Suprapubic skin (tissue), 4 donors: ENCODE results near the gene PGM1. TPM values are rescaled to one million over a fixed set of nuclear protein-coding genes. Genes with fewer than 3 reads are reported as not detected.

Experiments
- DNase-seq, 2 donors: peaks; one replicate each; pipeline ENCODE4 v3.0.0-alpha.2; 2019; ENCODE audit warnings: low spot score in 2 of 2
- H3K27ac ChIP-seq: fragments of 200-600 bp; sonication (generic); one replicate; pipeline ENCODE4 v1.5.1; 2019
- H3K27me3 ChIP-seq: fragments of 200-600 bp; sonication (generic); one replicate; pipeline ENCODE4 v1.5.1; 2019
- H3K36me3 ChIP-seq: fragments of 200-600 bp; sonication (generic); one replicate; pipeline ENCODE4 v1.5.1; 2019
- H3K4me1 ChIP-seq: fragments of 200-600 bp; sonication (generic); one replicate; pipeline ENCODE4 v1.5.1; 2019
- H3K4me3 ChIP-seq: fragments of 200-600 bp; sonication (generic); one replicate; pipeline ENCODE4 v1.5.1; 2019; ENCODE audit warnings: mild to moderate bottlenecking
- H3K9me3 ChIP-seq: fragments of 200-600 bp; sonication (generic); one replicate; pipeline ENCODE4 v1.5.1; 2019
- EP300 ChIP-seq: sonication (generic); formaldehyde crosslinking; IDR thresholded peaks from one replicate; pipeline ENCODE4 v1.6.1; 2017; ENCODE audit warnings: antibody characterized with exemption
- POLR2A ChIP-seq, 2 donors: fragments of 450-650 bp; IDR thresholded peaks; one replicate each; pipeline ENCODE4 v1.6.1; 2017; ENCODE audit warnings: antibody characterized with exemption in 2 of 2, mild to moderate bottlenecking in 2 of 2, moderate library complexity in 2 of 2
- POLR2AphosphoS5 ChIP-seq, 3 donors: sonication (generic); formaldehyde crosslinking; IDR thresholded peaks; one replicate each; pipeline ENCODE4 v1.6.1; 2017; ENCODE audit warnings: antibody characterized with exemption in 3 of 3
- WGBS: methylation state at CpG from one replicate; pipeline ENCODE4 v1.1.5; 2018; 5-methylcytosine and 5-hydroxymethylcytosine counted together
- total RNA-seq, 4 donors: library from RNA; depleted of rRNA; stranded (reverse); fragments of >200 nt; gene quantifications; one replicate each; pipeline ENCODE4 v1.1.0, GENCODE V29; 2016
- TF ChIP-seq, protein P1 (sequence below), 2 donors: fragments of 200-600 bp in 1 of 2; fragments of 450-650 bp in 1 of 2; sonication (generic) in 1 of 2; IDR thresholded peaks; one replicate each; pipeline ENCODE4 v1.5.1; 2016 to 2019; ENCODE audit warnings: antibody characterized with exemption in 2 of 2, mild to moderate bottlenecking in 1 of 2, moderate library complexity in 1 of 2

PGM1 gene
- total RNA-seq, 4 donors from 2014 or later, result 38.9 to 52.8 (median 45.4) TPM

DNA sequence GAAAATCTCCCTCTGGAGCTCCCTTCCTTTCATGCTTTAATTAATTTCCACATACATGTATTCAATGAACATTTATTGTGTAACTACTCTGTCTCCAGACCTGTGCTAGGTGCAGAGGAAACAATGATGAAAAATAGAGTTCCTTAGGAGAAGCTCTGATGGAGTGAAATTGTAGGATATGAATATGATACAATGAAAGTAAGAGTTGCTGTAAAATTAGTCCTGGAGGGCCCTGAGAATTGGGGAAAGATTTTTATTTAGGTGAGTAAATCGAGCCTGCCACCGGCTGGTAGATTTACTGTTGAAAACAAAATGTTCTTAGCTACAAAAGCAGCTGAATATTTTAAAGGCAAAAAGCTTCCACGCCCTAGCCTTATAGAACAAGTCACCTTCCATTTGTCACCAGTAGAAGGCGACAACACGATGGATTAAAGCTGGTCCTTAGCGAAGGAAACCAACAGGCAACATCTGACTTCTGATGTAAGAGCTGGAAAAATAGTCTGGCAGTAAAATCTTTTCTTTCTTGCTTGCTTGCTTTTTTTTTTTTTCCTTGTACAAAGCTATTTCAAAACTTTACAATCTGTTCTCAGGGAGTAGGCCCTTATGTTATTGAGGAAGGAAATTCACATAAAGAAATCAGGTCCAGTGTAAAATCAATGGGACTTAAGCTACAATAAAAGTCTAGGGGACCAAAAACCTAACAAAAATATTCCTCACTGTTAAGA, 98.7 kb downstream of the PGM1 start:
- no peak for DNase-seq
- Histone ChIP-seq H3K4me3 (no peak overlapping the region), H3K9me3 (no peaks in the 10 kb centered on the region), H3K36me3 (no peaks in the 10 kb centered on the region), H3K4me1 (peaks cover 13% of the 10 kb centered on the region), H3K27me3 (no peaks in the 10 kb centered on the region), H3K27ac (no peak overlapping the region)
- 4% methylated on average over 6 of the region's 6 CpGs for WGBS
- TF ChIP-seq, protein P1, sequence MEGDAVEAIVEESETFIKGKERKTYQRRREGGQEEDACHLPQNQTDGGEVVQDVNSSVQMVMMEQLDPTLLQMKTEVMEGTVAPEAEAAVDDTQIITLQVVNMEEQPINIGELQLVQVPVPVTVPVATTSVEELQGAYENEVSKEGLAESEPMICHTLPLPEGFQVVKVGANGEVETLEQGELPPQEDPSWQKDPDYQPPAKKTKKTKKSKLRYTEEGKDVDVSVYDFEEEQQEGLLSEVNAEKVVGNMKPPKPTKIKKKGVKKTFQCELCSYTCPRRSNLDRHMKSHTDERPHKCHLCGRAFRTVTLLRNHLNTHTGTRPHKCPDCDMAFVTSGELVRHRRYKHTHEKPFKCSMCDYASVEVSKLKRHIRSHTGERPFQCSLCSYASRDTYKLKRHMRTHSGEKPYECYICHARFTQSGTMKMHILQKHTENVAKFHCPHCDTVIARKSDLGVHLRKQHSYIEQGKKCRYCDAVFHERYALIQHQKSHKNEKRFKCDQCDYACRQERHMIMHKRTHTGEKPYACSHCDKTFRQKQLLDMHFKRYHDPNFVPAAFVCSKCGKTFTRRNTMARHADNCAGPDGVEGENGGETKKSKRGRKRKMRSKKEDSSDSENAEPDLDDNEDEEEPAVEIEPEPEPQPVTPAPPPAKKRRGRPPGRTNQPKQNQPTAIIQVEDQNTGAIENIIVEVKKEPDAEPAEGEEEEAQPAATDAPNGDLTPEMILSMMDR (IDR thresholded peaks at IDR 0.05), result peak; percentile 68 to 75
- peak in 1 of 3 donors; percentile 49 for TF ChIP-seq POLR2AphosphoS5 (IDR thresholded peaks at IDR 0.05)
- TF ChIP-seq POLR2A (IDR thresholded peaks at IDR 0.05), result no peak

DNA sequence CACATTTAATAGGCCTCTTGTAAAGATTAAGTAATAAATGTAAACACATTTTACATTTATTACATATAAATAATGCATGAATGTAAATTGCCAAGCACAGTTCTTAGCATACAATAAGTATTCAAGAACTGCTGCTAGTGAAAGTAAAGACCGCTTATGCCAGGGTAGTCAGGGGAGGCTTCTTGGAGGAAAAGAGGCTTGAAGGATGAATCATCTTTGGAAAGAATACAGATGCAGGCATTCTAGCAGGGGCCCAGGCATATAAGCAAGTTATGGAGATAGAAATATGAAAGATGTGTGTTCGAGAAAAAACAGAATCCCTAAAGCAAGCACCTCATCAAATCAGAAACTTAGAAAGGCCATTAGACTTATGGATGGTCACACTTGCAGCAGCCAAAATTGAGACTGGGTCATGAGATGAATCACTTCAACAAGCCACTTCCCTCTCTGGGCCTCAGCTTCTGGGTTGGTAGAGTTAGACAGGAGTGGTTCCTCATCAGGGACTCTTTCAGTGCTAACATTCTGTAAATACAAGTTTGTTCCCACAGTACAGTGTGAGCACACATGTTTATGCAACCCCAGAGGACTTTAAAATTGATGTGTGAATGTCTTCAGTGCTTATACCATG, 100.8 kb downstream of the PGM1 start:
- no peak overlapping the region for H3K27ac ChIP-seq

DNA sequence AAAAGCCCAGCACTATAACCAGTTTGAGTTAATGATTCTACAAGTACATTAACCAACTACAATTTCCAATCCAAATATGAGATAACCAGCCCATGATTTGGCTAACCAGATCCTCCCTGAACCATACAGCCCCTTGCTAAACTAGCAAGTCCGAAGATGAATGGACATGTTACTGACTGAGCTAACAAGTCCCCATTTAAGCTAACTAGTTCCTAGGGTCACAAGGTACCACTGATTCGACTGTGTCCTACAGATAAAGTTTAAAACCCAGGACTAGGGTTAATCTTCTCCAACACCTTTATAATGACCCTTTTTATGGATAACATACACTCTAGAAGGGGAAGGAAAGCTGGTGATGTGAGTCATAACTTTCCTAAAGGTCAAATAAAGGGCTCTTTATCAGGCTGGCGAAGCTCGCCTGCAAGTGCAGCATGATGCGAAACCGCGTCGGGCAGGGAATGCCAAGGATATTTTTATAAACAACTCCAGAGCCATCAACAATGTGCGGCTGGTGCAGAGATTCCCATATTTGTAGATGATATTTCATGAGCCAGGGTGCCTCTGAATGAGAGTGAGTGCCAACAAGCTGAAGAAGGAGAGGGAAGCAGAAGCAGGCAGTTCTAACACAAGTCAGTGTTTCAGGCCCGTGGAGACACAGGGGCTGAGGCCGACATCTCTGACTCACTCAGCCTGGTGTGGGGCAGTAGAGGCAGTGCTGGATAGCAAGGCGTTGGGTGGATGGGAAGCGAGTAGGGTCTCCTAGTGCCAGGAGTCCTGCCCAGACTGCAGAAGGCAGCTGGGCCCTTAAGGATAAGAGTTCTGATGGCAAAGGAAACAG, 105.0 kb downstream of the PGM1 start:
- Histone ChIP-seq H3K9me3 (no peaks in the 10 kb centered on the region), H3K4me3 (no peak overlapping the region), H3K4me1 (no peaks in the 10 kb centered on the region), H3K27me3 (no peaks in the 10 kb centered on the region), H3K27ac (no peak overlapping the region), H3K36me3 (no peaks in the 10 kb centered on the region)
- TF ChIP-seq, protein P1 (IDR thresholded peaks at IDR 0.05), result no peak
- no peak for TF ChIP-seq EP300
- TF ChIP-seq POLR2AphosphoS5 (IDR thresholded peaks at IDR 0.05), result no peak
- TF ChIP-seq POLR2A (IDR thresholded peaks at IDR 0.05), result no peak
- WGBS, result 78% methylated on average over 13 of the region's 13 CpGs
- no peak for DNase-seq

More for the DNA sequence above, 100.8 kb downstream of the PGM1 start:
- TF ChIP-seq, protein P1 (IDR thresholded peaks at IDR 0.05), result no peak
- no peaks in the 10 kb centered on the region for H3K27me3 ChIP-seq
- no peaks in the 10 kb centered on the region for H3K9me3 ChIP-seq
- H3K4me1 ChIP-seq, result peaks cover 13% of the 10 kb centered on the region
- WGBS, result 99% methylated on average over 2 of the region's 2 CpGs
- DNase-seq, result no peak
- no peak overlapping the region for H3K4me3 ChIP-seq
- H3K36me3 ChIP-seq, result no peaks in the 10 kb centered on the region

DNA sequence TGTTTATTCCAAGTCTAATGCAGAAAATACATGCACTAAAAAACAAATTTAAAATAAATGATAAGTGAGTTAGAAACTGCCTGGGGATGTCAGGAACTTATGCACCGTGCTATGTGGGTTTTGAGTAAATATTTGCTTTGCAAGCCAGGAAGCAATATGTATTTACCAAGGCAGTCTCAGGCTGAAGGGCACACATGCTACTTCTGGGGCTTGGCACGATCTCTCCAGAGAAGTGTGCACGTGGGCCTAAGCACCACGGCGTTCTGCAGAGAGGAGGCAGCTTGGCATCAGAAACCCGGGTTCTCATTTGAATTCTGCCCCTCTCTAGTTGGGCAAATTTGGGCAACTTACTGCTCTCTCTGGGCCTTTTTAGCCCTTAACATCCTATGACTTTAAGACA, 108.0 kb downstream of the PGM1 start:
- no peaks in the 10 kb centered on the region for H3K4me1 ChIP-seq
- 78% methylated on average over 6 of the region's 6 CpGs for WGBS
- TF ChIP-seq EP300 (no peak), POLR2A (IDR thresholded peaks at IDR 0.05) (no peak), POLR2AphosphoS5 (IDR thresholded peaks at IDR 0.05) (no peak)
- TF ChIP-seq, protein P1 (IDR thresholded peaks at IDR 0.05), result no peak
- H3K9me3 ChIP-seq, result no peaks in the 10 kb centered on the region
- H3K27ac ChIP-seq, result no peak overlapping the region
- no peak for DNase-seq
- no peak overlapping the region for H3K4me3 ChIP-seq
- H3K36me3 ChIP-seq, result no peaks in the 10 kb centered on the region
- H3K27me3 ChIP-seq, result no peaks in the 10 kb centered on the region

DNA sequence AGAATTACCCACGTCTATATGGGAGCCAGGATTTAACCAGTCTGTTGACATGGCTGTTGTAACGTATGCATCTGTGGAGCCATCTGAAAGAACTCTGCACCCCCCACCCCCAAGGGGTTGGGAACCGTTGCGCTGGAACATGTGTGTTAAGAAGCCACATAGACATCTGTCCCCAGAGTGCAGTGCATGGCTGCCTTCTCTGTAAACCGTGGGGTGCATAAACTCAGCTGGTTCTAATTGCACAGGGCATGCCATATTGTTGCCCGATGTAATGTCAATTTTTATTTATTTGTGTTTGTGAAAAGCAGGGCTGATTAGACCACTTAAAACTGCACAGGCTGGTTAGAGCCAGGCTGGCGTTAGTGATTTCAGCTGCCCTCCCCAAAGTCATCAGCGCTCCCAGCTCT, 110.5 kb downstream of the PGM1 start:
- Histone ChIP-seq H3K9me3 (no peaks in the 10 kb centered on the region), H3K4me1 (no peaks in the 10 kb centered on the region), H3K27me3 (no peaks in the 10 kb centered on the region), H3K27ac (no peak overlapping the region), H3K36me3 (no peaks in the 10 kb centered on the region), H3K4me3 (no peak overlapping the region)
- WGBS, result 75% methylated on average over 8 of the region's 8 CpGs
- TF ChIP-seq POLR2A (IDR thresholded peaks at IDR 0.05) (no peak), POLR2AphosphoS5 (IDR thresholded peaks at IDR 0.05) (no peak), EP300 (no peak)
- TF ChIP-seq, protein P1 (IDR thresholded peaks at IDR 0.05), result no peak
- DNase-seq, result no peak
